RWPE2 (cell line): Measurements from ENCODE around the gene FRMD4B.

Source experiments
- ATAC-seq: fragments of 200-7000 bp; cut with Tn5 transposase; 3 replicates; pipeline ENCODE4 v1.9.1; 2021; ENCODE audit warnings: low read depth
- DNase-seq: peaks from one replicate; pipeline ENCODE4 v3.0.0-alpha.2; 2020; ENCODE audit warnings: low spot score
- H3K27ac ChIP-seq: fragments of 450-650 bp; 2 replicates; pipeline ENCODE4 v1.5.1; 2017; ENCODE audit warnings: mild to moderate bottlenecking; ENCODE audit not compliant: poor library complexity, severe bottlenecking
- H3K27me3 ChIP-seq: fragments of 250-450 bp; sonication (Bioruptor Pico); 2 replicates; pipeline ENCODE4 v1.5.1; 2021; ENCODE audit warnings: mild to moderate bottlenecking, moderate library complexity; ENCODE audit not compliant: insufficient read depth, poor library complexity, severe bottlenecking
- H3K36me3 ChIP-seq: fragments of 250-450 bp; sonication (Bioruptor Pico); 2 replicates; pipeline ENCODE4 v1.5.1; 2020; ENCODE audit warnings: low read depth, mild to moderate bottlenecking, moderate library complexity
- H3K4me1 ChIP-seq: fragments of 250-450 bp; sonication (Bioruptor Pico); 2 replicates; pipeline ENCODE4 v1.5.1; 2021; ENCODE audit warnings: mild to moderate bottlenecking, moderate library complexity; ENCODE audit not compliant: insufficient read depth, poor library complexity, severe bottlenecking
- H3K4me3 ChIP-seq: fragments of 250-450 bp; sonication (Bioruptor Pico); 2 replicates; pipeline ENCODE4 v1.5.1; 2021; ENCODE audit warnings: mild to moderate bottlenecking, moderate library complexity; ENCODE audit not compliant: severe bottlenecking
- H3K9me3 ChIP-seq: fragments of 250-450 bp; sonication (Bioruptor Pico); 2 replicates; pipeline ENCODE4 v1.5.1; 2021; ENCODE audit warnings: mild to moderate bottlenecking, moderate library complexity; ENCODE audit not compliant: severe bottlenecking
- TF ChIP-seq, protein P1 (sequence below): fragments of 450-650 bp; IDR thresholded peaks from one replicate; pipeline ENCODE4 v1.5.1; 2017; ENCODE audit warnings: mild to moderate bottlenecking, moderate library complexity; ENCODE audit not compliant: poor library complexity, severe bottlenecking

The FRMD4B gene

DNA sequence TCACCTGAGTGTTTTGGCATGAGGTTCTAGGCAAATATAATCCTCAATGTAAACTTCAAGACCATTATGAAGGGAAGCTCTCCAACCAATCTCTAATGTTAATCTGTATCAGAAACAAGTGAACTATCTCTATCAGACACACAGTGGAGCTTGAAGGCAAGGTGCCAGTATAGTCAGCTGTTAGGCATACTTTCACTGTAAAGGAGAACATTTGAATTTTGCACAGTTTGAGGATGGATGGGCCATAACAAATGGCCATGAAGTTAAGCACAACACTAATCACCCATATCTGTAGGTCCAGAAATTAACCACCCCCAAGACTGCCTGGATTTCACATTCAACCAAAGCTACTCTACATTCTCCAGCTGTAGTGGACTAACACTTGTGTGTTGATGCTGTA is 194.4 kb downstream of the FRMD4B start:
- TF ChIP-seq, protein P1, sequence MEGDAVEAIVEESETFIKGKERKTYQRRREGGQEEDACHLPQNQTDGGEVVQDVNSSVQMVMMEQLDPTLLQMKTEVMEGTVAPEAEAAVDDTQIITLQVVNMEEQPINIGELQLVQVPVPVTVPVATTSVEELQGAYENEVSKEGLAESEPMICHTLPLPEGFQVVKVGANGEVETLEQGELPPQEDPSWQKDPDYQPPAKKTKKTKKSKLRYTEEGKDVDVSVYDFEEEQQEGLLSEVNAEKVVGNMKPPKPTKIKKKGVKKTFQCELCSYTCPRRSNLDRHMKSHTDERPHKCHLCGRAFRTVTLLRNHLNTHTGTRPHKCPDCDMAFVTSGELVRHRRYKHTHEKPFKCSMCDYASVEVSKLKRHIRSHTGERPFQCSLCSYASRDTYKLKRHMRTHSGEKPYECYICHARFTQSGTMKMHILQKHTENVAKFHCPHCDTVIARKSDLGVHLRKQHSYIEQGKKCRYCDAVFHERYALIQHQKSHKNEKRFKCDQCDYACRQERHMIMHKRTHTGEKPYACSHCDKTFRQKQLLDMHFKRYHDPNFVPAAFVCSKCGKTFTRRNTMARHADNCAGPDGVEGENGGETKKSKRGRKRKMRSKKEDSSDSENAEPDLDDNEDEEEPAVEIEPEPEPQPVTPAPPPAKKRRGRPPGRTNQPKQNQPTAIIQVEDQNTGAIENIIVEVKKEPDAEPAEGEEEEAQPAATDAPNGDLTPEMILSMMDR = no peak

DNA sequence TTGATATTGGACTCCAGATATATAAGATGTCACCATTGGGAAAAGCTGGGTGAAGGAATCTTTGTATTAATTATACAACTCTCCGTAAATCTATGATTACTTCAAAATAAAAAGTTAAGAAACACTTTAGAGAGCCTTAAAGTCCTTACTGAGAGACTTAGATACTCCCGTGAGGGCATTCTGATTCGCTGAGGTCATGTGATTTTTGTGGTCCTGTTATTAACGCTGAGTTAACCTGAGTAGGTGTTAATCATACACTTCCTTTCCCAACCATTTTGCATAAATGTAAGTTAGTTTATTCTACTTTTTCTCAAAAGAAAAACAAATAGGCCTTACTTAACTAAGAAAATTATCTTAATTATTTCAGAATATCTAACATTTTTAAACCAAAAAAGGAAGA is 196.4 kb downstream of the FRMD4B start:
- H3K36me3 ChIP-seq = peaks cover 83% of the 10 kb centered on the region
- no peak overlapping the region for H3K4me3 ChIP-seq
- no peaks in the 10 kb centered on the region for H3K4me1 ChIP-seq
- no peak overlapping the region for H3K27ac ChIP-seq
- H3K27me3 ChIP-seq = no peaks in the 10 kb centered on the region
- TF ChIP-seq, protein P1 = no peak
- ATAC-seq = no peak
- no peaks in the 10 kb centered on the region for H3K9me3 ChIP-seq
- DNase-seq = no peak

More for the DNA sequence above, 194.4 kb downstream of the FRMD4B start:
- Histone ChIP-seq H3K4me3 (no peak overlapping the region), H3K27ac (no peak overlapping the region), H3K4me1 (no peaks in the 10 kb centered on the region), H3K36me3 (peaks cover 86% of the 10 kb centered on the region), H3K9me3 (no peaks in the 10 kb centered on the region), H3K27me3 (no peaks in the 10 kb centered on the region)
- no peak for DNase-seq
- no peak for ATAC-seq

DNA sequence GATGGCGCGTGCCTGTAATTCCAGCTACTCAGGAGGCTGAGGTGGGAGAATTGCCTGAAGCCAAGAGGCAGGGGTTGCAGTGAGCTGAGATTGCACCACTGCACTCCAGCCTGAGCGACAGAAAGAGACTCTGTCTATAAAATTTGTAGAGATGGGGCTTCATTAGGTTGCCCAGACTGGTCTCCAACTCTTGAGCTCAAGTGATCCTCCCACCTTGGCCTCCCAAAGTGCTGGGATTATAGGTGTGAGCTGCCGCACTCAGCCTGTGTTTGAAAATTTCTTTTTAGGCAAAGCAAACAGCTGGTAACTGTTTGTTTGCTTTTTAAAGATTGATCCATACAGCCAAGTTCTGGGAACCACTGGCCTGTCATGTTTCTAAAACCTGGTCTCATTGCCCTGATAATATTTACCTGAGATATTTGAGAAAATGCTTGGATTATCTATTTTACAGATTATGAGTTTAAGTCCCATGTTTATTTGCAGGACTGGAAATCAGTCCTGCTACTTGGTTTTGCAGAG is 199.3 kb downstream of the FRMD4B start:
- H3K4me3 ChIP-seq = no peak overlapping the region
- no peak for DNase-seq
- ATAC-seq = no peak
- TF ChIP-seq, protein P1 = no peak
- H3K9me3 ChIP-seq = no peaks in the 10 kb centered on the region
- peaks cover 81% of the 10 kb centered on the region for H3K36me3 ChIP-seq
- H3K27me3 ChIP-seq = no peaks in the 10 kb centered on the region
- peaks cover 14% of the 10 kb centered on the region for H3K4me1 ChIP-seq
- no peak overlapping the region for H3K27ac ChIP-seq

DNA sequence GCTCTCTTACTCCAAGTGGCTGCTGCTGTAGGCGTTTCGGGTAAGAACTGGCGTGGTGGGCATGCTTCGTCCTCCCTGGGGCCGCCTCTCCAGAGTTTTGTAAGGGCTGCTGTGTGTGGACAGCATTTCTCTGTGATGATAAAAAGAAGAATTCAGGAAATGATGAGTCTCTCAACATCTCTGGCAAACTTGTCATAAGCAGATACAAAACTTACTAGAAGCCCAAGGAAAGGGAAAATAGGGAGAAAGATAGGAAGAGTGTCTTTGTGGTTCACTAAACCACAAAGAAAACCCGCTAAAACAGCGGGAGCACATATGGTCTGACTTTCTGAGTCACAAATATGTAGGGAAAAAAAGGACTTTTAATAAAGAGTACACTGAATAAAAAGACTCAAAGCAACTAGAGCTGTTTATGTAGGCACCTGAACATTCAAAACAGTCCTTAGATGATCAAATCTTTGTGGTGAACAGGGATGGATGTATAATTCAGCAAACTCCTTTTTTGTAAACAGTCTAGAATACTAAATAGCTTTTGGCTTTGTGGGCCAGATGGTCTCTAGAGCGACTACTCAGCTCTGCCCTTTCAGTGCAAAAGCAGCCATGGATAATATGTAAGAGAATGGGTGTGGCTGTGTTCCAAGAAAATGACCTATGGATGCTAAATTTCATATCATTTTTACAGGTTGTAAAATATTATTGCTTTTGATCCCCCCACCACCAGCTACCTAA is 203.1 kb downstream of the FRMD4B start:
- TF ChIP-seq, protein P1 = no peak
- no peaks in the 10 kb centered on the region for H3K9me3 ChIP-seq
- H3K4me3 ChIP-seq = no peak overlapping the region
- peak overlapping the region; percentile 64 for H3K27ac ChIP-seq
- peaks cover 24% of the 10 kb centered on the region for H3K4me1 ChIP-seq
- no peaks in the 10 kb centered on the region for H3K27me3 ChIP-seq
- peaks cover 84% of the 10 kb centered on the region for H3K36me3 ChIP-seq
- ATAC-seq (no peak), DNase-seq (no peak)
